Osteocyte (in vitro differentiated cells): Measurements from ENCODE around the gene STMN3. TPM values are rescaled to one million over a fixed set of nuclear protein-coding genes. Genes with fewer than 3 reads are reported as not detected.

Source experiments
- DNase-seq: peaks from one replicate; pipeline ENCODE4 v3.0.0; 2021; ENCODE audit warnings: mixed read lengths; ENCODE audit not compliant: unreplicated experiment; ENCODE audit errors: extremely low spot score
- H3K27ac Mint-ChIP-seq: one replicate; pipeline ENCODE4 v1.8.0; 2021; ENCODE audit warnings: mild to moderate bottlenecking, mixed read lengths; ENCODE audit not compliant: unreplicated experiment
- H3K27me3 Mint-ChIP-seq: one replicate; pipeline ENCODE4 v1.8.0; 2021; ENCODE audit warnings: mixed read lengths; ENCODE audit not compliant: unreplicated experiment
- H3K36me3 Mint-ChIP-seq: one replicate; pipeline ENCODE4 v1.8.0; 2021; ENCODE audit warnings: mixed read lengths; ENCODE audit not compliant: unreplicated experiment
- H3K4me1 Mint-ChIP-seq: one replicate; pipeline ENCODE4 v1.8.0; 2021; ENCODE audit warnings: mixed read lengths; ENCODE audit not compliant: unreplicated experiment
- H3K4me3 Mint-ChIP-seq: one replicate; pipeline ENCODE4 v1.8.0; 2021; ENCODE audit warnings: mild to moderate bottlenecking, moderate library complexity, mixed read lengths; ENCODE audit not compliant: unreplicated experiment
- H3K9me3 Mint-ChIP-seq: one replicate; pipeline ENCODE4 v1.8.0; 2021; ENCODE audit warnings: mixed read lengths; ENCODE audit not compliant: unreplicated experiment
- total RNA-seq: library from RNA; stranded (reverse); gene quantifications from 2 replicates; pipeline ENCODE4 v1.2.1, GENCODE V29; 2021
- TF ChIP-seq, protein P1 (sequence below): fragments of 200-600 bp; sonication (generic); IDR thresholded peaks from 2 replicates; pipeline ENCODE4 v1.5.0; 2021; ENCODE audit warnings: antibody characterized with exemption, mild to moderate bottlenecking, moderate library complexity

The STMN3 gene
- total RNA-seq, 1 donor from 2014 or later = 33.2 TPM

DNA sequence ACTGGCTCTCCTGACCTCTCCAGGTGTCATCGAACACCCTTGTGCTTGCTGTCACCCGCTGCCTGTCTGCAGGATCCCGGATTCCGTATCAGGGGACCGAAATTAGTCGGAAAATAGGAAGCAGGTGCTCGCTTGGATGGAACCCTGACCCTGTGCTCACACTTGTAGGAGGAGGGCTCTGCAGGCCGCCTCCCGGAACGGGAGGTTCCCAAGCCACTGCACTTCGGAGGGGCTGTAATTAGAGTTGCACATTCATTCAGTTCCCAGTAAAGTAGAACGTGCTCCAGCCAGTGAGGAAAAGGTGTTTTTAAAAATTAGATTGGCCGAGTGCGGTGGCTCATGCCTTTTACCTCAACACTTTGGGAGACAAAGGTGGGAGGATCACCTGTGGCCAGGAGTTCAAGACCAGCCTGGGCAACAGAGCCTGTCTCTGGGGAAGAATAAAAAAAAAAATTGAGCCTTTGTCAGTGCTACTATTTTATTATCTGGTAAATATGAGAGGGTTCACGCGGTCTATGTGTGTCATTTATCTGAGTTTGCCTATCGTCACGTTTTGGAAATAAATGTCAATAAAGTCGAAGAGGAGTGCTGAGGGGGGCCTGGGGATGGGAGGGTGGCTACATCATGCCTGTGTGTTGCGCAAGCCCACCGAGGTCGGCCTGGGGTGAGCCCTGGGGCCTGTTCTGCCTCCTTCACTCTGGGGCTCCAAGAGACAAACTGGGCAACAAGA, 24.8 kb downstream of the STMN3 start:
- peak overlapping the region; percentile 66 for H3K27ac Mint-ChIP-seq
- DNase-seq = no peak
- no peaks in the 10 kb centered on the region for H3K9me3 Mint-ChIP-seq
- no peaks in the 10 kb centered on the region for H3K27me3 Mint-ChIP-seq
- H3K36me3 Mint-ChIP-seq = no peaks in the 10 kb centered on the region
- H3K4me1 Mint-ChIP-seq = peaks cover 17% of the 10 kb centered on the region
- TF ChIP-seq, protein P1, sequence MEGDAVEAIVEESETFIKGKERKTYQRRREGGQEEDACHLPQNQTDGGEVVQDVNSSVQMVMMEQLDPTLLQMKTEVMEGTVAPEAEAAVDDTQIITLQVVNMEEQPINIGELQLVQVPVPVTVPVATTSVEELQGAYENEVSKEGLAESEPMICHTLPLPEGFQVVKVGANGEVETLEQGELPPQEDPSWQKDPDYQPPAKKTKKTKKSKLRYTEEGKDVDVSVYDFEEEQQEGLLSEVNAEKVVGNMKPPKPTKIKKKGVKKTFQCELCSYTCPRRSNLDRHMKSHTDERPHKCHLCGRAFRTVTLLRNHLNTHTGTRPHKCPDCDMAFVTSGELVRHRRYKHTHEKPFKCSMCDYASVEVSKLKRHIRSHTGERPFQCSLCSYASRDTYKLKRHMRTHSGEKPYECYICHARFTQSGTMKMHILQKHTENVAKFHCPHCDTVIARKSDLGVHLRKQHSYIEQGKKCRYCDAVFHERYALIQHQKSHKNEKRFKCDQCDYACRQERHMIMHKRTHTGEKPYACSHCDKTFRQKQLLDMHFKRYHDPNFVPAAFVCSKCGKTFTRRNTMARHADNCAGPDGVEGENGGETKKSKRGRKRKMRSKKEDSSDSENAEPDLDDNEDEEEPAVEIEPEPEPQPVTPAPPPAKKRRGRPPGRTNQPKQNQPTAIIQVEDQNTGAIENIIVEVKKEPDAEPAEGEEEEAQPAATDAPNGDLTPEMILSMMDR = no peak
- peak overlapping the region; percentile 76 for H3K4me3 Mint-ChIP-seq

DNA sequence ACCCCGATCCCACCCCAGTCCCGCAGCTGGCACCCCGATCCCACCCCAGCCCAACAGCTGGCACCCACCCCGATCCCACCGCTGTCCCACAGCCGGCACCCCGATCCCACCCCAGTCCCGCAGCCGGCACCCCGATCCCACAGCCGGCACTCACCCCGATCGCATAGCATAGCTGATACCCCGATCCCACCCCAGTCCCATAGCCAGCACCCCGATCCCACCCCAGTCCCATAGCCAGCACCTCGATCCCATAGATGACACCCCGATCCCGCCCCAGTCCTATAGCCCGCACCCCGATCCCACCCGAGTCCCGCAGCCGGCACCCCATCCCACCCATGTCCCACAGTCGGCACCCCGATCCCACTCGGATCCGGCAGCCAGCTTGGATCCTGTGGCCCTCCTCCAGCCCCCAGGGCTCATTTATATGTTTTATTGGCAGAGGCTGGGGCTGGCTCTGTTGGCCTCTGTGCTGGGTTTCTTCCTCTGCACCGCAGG, 25.4 kb downstream of the STMN3 start:
- TF ChIP-seq, protein P1 = no peak
- Mint-ChIP-seq H3K4me3 (peak overlapping the region; percentile 76), H3K27ac (peak overlapping the region; percentile 66), H3K36me3 (no peaks in the 10 kb centered on the region), H3K9me3 (no peaks in the 10 kb centered on the region), H3K4me1 (peaks cover 18% of the 10 kb centered on the region), H3K27me3 (no peaks in the 10 kb centered on the region)
- DNase-seq = no peak

DNA sequence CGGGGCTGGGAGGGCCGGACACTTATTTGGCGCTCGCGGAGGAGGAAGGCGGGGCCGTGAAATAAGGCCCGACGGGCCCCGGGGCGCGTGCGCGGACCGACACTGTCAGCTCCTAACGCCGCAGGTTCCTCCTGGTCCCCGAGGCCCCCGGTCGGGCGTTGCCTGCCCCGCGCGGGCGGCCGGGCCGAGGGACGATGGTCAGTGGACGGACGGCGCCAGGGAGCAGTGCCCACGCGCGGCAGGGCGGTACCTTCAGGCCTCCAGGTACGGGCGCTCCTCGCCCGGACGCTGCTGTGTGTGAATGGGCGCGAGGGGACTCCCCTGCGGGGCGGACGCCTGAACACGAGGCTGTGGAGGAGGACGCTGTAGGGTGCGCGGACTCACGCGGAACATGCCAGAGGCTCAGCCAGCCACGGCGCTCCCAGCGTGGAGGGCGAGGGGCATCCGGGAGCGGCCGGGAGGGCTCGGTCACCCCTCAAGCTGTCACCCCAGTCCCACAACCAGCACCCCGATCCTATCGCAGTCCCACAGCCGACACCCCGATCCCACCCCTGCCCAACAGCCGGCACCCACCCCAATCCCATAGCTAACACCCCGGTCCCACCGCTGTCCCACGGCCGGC, 26.0 kb downstream of the STMN3 start:
- TF ChIP-seq, protein P1 = no peak
- Mint-ChIP-seq H3K27ac (no peak overlapping the region), H3K36me3 (no peaks in the 10 kb centered on the region), H3K27me3 (no peaks in the 10 kb centered on the region), H3K4me3 (peak overlapping the region; percentile 76), H3K9me3 (no peaks in the 10 kb centered on the region), H3K4me1 (peaks cover 23% of the 10 kb centered on the region)
- no peak for DNase-seq

DNA sequence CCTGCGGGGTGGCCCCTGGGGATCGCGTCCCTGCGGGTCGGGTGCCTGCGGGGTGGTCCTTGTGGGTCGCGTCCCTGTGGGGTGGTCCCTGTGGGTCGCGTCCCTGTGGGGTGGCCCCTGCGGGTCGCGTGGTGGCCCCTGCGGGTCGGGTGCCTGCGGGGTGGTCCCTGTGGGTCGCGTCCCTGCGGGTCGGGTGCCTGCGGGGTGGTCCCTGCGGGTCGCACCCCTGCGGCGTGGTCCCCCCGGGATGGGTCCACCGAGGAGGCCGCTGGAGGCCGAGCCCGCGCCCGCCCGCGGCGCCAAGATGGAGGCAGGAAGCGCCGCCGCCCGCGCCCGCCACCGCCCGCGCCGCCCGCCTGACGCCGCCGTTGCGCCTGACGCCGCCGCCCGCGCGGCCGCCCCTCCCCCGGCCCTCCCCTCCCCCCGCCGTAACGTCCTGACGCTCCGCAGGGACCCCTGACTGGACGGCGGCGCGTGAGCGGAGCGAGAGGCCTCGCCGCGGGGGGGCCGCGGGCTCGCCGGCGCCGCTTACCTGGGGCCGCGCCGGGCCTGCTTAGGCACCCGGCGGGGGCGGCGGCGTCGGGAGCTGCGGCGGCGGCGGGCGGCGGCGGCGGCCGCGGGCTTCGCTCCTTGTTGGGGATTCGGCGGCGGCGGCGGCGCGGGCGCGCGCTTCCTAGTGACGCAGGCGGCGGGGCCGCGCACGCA, 26.6 kb downstream of the STMN3 start, which contains the start of gene GMEB2:
Gene GMEB2 (minus strand): TSS at position 678 of the 705 bp plus-strand sequence. CDS start 7,704 bp downstream, outside the sequence.
- Mint-ChIP-seq H3K4me1 (peaks cover 25% of the 10 kb centered on the region), H3K27me3 (no peaks in the 10 kb centered on the region), H3K27ac (peak within 1 kb of the TSS; percentile 89), H3K36me3 (no peaks in the 10 kb centered on the region), H3K9me3 (no peaks in the 10 kb centered on the region), H3K4me3 (peak within 1 kb of the TSS; percentile 76)
- TF ChIP-seq, protein P1 = no peak
- peak; percentile 98 for DNase-seq
